Activated CD4-positive, alpha-beta T cell treated with anti-CD3 and anti-CD28 coated beads, Interleukin-2, amount 50 U/mL, for 48 hours (primary cell): ENCODE measurements around the gene MPI.
A peak's percentile ranks its signal among the peaks of the same experiment; 100 is the strongest.

Experiments used
- DNase-seq, 2 experiments: peaks; one replicate each; pipeline ENCODE4 v3.0.0-alpha.2; 2020

MPI gene, protein sequence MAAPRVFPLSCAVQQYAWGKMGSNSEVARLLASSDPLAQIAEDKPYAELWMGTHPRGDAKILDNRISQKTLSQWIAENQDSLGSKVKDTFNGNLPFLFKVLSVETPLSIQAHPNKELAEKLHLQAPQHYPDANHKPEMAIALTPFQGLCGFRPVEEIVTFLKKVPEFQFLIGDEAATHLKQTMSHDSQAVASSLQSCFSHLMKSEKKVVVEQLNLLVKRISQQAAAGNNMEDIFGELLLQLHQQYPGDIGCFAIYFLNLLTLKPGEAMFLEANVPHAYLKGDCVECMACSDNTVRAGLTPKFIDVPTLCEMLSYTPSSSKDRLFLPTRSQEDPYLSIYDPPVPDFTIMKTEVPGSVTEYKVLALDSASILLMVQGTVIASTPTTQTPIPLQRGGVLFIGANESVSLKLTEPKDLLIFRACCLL

GRCh38 chr15:74889883-74890664 is at the start of gene MPI:
Gene MPI (plus strand): TSS chr15:74890042. CDS start chr15:74890074, 32 bp downstream.
- DNase-seq: peak; percentile 89 to 93

GRCh38 chr15:74840851-74841775 is 48.7 kb upstream of the MPI start:
- no peak for DNase-seq

- no peak for DNase-seq
These were observed 47.9 kb upstream of the MPI start for GRCh38 chr15:74841891-74842373.

- peak; percentile 93 for DNase-seq
These were observed 47.0 kb upstream of the MPI start, which contains the start of gene ULK3 for GRCh38 chr15:74842581-74843444. Gene ULK3 (minus strand): TSS chr15:74843156. CDS start chr15:74843105, 51 bp downstream.

DNA sequence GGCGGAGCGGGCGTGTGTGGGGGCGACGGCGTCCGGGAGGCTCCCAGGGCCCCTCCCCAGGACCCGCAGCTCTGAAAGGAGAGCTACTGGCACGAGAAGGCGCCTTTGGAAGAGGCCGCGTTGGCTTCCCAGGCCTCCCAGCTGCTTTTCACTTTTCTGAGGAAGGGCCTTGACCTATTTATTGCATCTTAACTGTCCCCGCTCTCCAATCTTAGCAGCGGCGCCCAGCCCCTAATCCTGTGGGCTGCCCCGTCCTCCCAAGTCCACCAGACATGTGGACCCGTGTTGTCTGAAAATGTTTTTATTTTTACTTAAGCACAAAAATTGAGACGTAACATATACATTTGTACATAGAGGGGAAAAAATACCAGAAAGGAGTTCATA is 46.4 kb upstream of the MPI start:
- no peak for DNase-seq

DNA sequence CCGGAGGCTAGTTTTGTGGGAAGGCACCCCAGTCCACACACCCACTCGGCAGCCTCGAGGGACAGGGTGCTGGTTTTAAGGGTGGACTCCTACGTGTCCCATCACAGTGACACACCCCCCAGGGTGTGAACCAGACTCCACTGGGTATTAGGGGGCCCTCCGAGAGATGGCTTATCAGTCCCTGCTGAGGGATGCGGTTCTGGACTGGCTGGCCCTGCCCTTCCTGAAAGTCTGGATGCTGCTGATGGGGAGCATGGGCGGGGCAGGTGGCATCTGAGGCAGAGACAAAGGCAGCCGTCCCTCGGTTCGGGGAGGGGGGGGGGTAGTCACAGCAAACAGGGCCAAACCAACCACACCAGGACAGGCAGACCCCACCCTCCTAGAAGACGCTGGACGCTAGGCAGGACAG is 45.9 kb upstream of the MPI start:
- peak in 1 of 2 experiments; percentile 19 for DNase-seq

GRCh38 chr15:74844319-74845207 is 45.3 kb upstream of the MPI start:
- no peak for DNase-seq

GRCh38 chr15:74845208-74845568 is 44.7 kb upstream of the MPI start:
- DNase-seq: peak; percentile 65 to 72

- DNase-seq: peak in 1 of 2 experiments; percentile 27
These were observed 44.3 kb upstream of the MPI start for GRCh38 chr15:74845581-74845980.

DNA sequence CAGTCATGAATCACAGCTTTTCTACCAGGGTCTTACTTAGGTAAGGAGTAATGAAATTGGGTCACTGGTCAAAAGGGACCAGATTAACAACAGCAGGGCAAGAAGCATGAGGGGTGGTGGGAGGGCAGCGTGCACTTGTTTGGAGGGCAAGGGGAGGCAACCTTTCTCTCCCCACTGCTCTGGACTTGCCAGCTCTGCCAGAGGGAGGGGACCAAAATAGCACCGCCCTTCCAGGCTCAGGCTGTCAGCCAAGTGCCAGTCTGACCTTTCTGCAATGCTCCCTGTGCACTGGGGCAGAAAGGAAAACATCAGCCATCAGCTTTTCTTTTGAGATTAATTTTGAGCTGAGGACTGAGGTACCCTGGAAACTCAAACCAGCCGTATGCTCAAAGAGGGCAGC is 42.4 kb upstream of the MPI start:
- DNase-seq: no peak

DNA sequence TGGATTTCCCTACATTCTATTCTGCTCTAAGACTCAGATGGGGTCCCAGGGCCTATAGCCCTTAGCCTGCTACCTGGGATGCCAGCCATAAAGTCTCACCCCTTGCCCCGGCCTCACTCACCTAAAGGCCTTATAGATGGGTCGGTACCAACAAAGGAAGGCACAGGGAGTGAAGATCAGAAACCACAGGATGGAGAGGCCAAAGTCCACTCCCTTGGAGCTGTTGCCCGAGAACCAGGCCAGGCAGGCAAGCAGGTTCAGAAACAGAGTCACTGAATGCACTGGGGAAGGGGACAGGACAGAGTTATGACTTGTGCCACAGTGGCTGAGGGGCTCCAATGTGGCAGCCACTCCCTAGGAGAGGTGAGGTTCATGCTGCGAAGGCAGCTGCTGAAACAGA is 39.4 kb upstream of the MPI start:
- DNase-seq: no peak

DNA sequence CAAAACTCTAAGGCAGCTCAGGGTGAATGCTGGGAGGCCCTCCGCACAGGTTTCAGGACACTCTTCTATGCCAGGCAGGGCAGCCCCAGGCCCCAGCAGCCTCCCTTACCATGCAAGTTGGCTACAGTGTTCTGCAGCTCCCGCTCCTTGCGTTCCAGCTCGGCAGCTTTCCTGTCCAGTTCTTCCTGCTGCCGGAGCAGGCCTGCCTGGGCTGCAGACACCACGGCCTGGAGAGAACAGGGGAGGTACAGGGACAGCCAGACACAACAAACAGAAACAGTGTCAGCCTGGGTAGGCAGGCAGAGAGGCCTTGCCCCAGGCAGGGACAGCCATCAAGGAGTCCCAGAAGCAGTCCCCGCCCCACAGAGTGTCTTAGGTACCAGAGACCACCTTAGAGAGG is 37.9 kb upstream of the MPI start:
- DNase-seq: no peak

- no peak for DNase-seq
These were observed 35.3 kb upstream of the MPI start for GRCh38 chr15:74854453-74855022.

DNA sequence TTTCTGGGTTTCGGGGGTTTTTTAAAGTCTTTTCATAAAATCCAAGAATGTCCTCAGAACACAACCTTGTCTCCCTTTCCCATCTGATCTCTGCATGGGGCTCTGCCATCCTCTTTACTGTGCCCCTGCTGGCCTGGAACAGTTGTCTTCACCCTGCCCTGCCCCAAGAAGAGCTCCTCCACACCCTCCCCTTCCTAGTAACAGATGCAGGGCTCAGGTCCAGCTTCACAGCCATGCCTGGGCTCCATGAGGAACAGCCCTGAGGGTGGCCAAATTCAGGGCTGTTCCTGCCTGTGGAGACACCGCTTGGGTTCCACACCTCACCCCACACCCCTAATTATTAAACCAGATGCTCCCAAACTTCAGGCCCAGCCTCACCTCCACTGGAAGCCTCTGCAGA is 34.0 kb upstream of the MPI start:
- DNase-seq: no peak

- no peak for DNase-seq
These were observed 33.3 kb upstream of the MPI start for GRCh38 chr15:74856537-74856936.

DNA sequence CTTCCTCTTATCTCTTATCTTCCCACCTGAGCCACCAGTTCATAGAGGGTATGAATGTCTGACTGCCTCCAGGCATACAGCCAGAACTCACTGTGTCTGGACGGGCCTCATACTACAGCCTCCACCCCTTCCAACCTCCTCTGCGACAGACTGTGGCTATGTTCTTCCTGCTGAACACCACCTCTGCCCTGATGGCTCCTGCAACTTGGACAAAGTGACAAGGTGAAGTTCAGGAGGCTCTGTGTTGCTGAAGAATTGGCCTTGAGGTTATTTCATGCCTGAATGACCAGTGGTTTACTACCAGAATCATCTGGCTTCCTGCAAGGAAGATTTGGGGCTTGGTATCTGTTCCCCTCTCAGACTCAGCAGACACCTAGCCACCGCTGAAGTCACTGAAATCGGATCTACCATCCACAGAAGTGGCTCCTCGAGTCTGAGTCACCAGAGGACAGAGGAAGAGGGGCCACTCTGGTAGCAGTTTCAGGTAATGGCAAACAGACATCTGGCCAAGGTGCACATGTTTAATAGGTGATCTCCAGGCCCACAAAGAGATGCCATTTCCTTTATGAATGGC is 32.7 kb upstream of the MPI start:
- no peak for DNase-seq

GRCh38 chr15:74857671-74858368 is 32.0 kb upstream of the MPI start:
- DNase-seq: no peak

GRCh38 chr15:74858369-74858740 is 31.5 kb upstream of the MPI start:
- no peak for DNase-seq
